ENCODE measurements around the gene AHNAK.
"Not testable (repeated sequence)": the region's sequence is repeated elsewhere in the genome, so short reads cannot be mapped to it uniquely, and the experiment has no call there.

The AHNAK gene

DNA sequence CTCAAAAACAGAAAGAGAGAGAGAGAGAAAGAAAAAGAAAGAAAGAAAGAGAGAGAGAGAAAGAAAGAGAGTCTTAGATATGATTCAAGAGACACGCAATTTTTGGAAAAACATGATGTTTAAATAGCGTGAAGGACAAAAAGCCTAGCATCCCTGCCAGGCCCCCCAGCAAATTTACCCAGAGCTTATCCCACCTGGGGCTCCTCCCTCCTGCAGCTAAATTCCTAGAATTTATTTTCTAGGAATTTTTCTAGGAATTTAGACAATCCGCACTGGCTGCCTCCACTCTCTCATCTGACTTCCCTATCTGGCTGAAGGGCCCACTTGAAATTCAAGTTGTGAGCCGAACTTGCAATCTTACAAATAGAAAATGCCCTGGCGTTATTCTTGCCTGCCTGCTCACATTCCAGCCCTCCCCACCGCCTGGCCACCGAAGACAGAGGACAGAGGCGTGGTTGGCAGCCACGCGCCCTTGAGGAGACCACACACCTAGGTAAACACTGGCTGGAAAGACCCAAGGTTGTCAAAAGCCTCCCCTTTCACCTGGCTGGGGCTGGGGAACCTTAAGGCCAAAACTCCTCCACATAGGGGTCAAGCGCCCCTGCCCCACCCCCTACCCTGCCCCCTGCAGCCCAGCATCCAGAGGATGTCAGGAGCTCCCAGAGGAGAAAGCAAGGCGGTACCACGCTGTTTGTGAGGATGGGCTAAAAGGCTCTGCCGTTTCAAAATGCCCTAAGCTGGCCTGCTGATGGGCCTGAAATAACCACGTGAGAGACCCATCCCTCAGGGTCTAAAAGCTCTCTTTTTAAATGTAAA is 42.2 kb downstream of the AHNAK start:
- in situ Hi-C loops (cut with HindIII; ENCODE audit: low pct_ligation_motif_present, low pct_unique_long_range_greater_than_20kb, low sequenced_read_pairs) = no loop called here
- no peak for DNase-seq

DNA sequence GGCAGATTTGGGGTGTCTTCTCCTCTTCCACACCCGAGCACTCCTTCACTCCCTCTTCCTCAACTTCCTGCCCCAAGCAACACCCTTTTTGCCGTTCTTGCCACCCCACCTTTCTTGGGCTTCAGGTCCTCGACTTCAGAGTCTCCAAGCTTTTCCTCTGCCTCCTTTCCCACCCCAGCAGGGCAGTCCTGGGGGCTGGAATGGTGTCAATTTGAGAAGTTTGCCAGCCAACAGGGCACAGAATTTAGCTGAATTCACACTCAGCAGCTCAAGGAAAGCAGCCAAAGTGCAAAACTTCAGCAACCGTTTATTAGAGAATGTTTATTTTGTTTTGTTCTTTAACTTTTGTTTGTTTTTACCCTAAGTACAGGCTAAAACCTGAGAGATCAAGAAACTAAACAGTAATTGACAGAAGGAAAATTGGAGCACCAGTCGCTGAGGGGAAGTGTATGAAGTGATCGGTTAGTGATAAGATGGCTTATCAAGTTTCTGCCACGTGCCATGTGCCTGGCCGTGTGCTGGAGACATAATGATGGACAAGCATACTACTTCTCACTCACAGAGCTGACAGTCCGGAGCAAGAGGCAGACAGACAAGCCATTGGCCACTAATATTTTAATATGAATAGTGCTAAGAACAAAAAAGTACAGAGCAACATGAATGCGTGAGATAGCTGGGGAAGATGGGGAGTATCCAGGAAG is 44.4 kb downstream of the AHNAK start:
- in situ Hi-C loops (cut with HindIII; ENCODE audit: low pct_ligation_motif_present, low pct_unique_long_range_greater_than_20kb, low sequenced_read_pairs) = no loop called here
- DNase-seq = no peak

DNA sequence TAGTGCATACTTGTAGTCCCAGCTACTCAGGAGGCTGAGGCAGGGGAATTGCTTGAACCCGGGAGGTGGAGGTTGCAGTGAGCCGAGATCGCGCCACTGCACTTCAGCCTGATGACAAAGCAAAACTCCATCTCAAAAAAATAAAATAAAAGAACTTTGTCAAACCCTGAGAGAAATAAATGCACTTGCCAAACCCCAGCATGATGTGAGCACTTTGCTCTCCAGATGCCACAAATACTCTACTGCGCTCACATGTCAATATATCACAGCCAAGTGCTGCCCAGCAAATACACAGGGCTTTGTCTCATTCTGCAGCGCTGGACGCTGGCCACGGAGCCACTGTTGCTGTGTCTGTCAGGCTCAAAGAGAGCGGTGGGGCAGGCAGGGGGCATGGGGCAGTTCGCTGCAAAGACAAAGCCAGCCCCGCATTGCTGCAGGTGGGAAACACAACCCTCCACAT is 45.1 kb downstream of the AHNAK start:
- no peak for DNase-seq

DNA sequence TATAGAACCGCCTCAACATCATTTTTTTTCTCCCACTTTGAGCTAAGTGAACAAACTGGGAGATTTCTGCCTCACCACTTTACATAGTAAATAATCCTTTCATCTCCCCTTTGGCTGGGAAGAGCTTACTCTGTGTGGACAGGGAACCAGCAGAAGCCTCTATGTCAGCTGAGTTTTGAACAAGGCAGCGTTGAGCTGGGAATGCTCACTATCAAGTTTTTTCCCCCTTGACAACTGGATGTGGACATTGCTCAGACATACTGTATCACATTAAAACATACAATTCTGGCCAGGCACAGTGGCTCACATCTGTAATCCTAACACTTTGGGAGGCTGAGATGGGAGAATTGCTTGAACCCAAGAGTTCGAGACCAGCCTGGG is 46.0 kb downstream of the AHNAK start:
- in situ Hi-C loops (cut with HindIII; ENCODE audit: low pct_ligation_motif_present, low pct_unique_long_range_greater_than_20kb, low sequenced_read_pairs) = no loop called here
- no peak for DNase-seq

More for the DNA sequence above, 45.1 kb downstream of the AHNAK start:
- in situ Hi-C loops (cut with HindIII; ENCODE audit: low pct_ligation_motif_present, low pct_unique_long_range_greater_than_20kb, low sequenced_read_pairs) = no loop called here

GRCh38 chr11:62499944-62500649 is 46.5 kb downstream of the AHNAK start:
- in situ Hi-C loops (cut with HindIII; ENCODE audit: low pct_ligation_motif_present, low pct_unique_long_range_greater_than_20kb, low sequenced_read_pairs) = no loop called here
- DNase-seq = no peak

GRCh38 chr11:62499311-62499943 is 47.2 kb downstream of the AHNAK start:
- in situ Hi-C loops (cut with HindIII; ENCODE audit: low pct_ligation_motif_present, low pct_unique_long_range_greater_than_20kb, low sequenced_read_pairs) = not testable (repeated sequence)

DNA sequence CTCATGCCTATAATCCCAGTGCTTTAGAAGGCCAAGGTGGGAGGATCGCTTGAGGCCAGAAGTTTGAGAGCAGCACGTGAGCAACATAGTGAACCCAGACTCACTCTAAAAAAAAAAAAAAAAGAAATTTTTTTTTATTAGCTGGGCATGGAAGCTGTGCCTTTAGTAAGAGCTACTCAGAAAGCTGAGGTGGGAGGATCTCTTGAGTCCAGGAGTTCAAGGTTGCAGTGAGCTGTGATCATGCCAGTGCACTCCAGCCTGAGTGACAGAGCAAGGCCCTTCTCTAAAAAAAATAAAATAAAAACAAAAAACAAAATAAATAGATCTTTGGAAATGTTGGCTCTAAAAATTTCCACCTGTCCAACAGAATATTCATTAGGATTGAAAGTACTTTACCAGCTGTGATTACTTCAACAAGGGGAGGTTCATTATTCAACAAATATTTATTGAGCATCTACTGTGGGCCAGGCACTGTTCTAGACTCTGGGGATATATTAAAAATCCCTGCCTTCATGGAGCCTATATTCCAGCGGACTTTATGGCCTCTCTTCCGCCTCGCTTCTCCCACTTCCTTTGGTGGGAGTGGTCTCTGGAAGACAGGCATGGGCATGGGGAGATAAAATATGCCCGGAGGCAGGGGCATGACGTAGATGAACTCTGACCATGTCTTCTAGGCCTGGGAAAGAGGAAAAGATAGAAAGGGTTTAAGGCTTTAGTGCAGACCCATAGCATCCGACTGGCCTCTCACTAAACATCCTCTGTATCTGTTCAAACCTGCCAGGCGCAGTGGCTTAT is 47.9 kb downstream of the AHNAK start:
- no peak for DNase-seq
- in situ Hi-C loops (cut with HindIII; ENCODE audit: low pct_ligation_motif_present, low pct_unique_long_range_greater_than_20kb, low sequenced_read_pairs) = no loop called here

More at GRCh38 chr11:62499311-62499943, 47.2 kb downstream of the AHNAK start:
- not testable (repeated sequence) for DNase-seq

DNA sequence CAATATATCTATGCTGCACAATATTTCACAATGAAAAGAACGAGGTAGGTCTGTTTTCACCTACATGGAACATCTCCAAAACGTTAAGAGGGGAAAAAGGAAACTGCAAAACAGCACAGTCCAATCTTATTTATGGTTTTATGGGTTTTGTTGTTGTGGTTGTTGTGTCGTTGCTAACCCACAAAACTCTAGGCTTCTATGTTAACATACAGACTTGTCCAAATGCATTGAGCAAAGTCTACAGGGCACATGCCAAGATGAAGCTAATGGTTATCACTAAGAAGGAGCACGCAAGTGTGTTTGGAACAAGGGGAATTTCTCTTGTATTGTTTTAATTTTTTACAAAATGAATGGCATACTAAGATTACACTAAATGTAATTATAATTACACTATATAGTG is 48.6 kb downstream of the AHNAK start:
- in situ Hi-C loops (cut with HindIII; ENCODE audit: low pct_ligation_motif_present, low pct_unique_long_range_greater_than_20kb, low sequenced_read_pairs) = no loop called here

DNA sequence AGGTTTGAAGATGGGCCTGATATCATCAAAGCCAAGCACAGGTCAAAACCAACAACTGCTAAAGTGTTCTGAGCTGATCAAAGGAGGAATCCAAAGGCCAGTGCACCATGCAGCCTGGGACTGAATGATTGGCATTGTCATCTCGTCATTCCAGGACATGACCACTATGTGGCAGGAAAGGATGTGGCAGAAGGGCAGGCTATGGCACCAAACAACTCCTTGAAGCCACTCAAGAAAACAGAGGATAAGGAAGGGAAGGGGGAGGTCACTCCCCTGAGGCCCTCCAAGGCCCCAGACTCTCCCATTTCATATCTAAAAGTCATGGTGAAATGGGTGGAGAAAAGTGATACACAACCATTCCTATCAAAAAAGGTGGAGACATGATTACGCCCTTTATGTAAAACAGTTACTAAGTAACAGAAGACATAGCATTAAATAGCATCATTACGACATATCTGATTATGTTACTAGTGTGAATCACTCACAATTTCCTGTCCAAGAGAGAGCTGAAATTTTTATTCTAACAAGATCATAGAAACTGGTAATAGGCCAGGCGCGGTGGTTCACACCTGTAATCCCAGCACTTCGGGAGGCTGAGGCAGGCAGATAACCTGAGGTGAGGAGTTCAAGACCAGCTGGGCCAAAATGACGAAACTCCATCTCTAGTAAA is 49.3 kb downstream of the AHNAK start:
- in situ Hi-C loops (cut with HindIII; ENCODE audit: low pct_ligation_motif_present, low pct_unique_long_range_greater_than_20kb, low sequenced_read_pairs) = no loop called here
- DNase-seq = peak; percentile 57

More for the DNA sequence above, 48.6 kb downstream of the AHNAK start:
- no peak for DNase-seq

DNA sequence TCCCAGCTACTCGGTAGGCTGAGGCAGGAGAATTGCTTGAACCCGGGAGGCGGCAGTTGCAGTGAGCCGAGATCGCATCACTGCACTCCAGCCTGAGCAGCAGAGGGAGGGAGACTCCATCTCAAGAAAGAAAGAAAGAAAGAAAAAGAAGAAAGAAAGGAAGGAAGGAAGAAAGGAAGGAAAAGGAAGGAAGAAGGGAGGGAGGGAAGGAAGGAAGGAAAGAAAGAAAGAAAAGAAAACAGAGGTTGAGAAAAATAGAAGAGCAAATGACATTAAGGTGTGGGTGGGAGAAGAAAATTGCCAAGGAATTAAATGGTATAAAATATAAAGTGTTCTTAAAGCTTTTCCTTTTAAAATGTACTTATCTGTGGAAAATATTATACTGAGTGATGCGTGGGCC is 49.9 kb downstream of the AHNAK start:
- DNase-seq = no peak
- in situ Hi-C loops (cut with HindIII; ENCODE audit: low pct_ligation_motif_present, low pct_unique_long_range_greater_than_20kb, low sequenced_read_pairs) = no loop called here

DNA sequence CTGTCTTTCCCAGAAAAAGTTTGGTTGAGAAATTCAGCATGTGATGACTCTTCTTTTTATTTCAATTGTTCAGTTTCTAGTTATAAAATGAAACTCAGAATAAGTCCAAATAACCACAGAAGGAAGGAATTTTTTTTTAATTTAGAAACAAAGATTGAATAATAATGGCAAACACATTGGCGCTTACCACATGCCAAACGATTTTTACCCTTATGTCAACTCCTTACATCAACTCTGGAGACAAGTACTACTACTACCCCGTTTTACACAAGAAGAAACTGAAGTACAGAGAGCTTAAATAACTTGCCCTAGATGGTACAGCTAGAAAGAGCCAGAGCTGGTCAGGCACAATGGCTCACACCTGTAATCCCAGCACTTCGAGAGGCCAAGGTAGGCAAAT is 52.4 kb downstream of the AHNAK start:
- in situ Hi-C loops (cut with HindIII; ENCODE audit: low pct_ligation_motif_present, low pct_unique_long_range_greater_than_20kb, low sequenced_read_pairs) = no loop called here
- DNase-seq = no peak

GRCh38 chr11:62493801-62494200 is 52.8 kb downstream of the AHNAK start:
- no peak for DNase-seq
- in situ Hi-C loops (cut with HindIII; ENCODE audit: low pct_ligation_motif_present, low pct_unique_long_range_greater_than_20kb, low sequenced_read_pairs) = no loop called here

GRCh38 chr11:62492586-62492985 is 54.0 kb downstream of the AHNAK start:
- DNase-seq = no peak
- in situ Hi-C loops (cut with HindIII; ENCODE audit: low pct_ligation_motif_present, low pct_unique_long_range_greater_than_20kb, low sequenced_read_pairs) = no loop called here

DNA sequence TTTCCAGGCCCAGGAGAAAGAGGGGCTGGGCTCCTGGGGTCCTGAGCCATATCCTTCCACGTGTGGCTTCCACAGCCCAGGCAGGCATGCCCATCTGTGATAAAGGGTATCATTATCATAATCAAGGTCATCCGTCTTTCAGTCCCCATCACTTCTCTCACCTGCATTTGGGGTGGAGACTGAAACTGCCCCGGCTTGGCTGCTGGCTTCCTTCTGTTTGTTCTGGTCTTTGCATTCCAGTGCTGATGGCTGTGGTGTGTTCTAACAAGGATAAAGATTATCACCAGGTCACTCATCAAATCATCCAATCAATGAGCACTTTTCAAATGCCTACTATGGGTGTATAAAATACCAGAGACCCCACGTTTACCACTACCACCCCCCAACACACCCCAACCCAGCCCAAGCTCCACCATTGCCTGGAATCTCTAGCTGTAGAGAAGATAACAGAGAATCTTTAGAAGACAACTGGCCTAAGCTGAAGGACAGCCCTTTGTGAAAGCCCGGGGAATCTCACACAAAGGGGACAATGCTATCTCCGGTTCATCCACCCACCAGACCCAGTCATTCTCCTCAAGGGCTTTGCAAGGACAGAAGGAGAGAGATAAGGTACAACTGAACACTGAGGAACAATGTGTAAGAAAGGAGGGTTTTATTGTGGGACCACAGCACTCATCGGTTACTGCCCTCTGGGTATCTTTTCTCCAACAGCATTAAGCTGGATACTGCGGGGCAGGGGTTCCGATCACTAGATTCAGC is 54.9 kb downstream of the AHNAK start:
- no peak for DNase-seq
- in situ Hi-C loops (cut with HindIII; ENCODE audit: low pct_ligation_motif_present, low pct_unique_long_range_greater_than_20kb, low sequenced_read_pairs) = no loop called here

- DNase-seq = no peak
- in situ Hi-C loops (cut with HindIII; ENCODE audit: low pct_ligation_motif_present, low pct_unique_long_range_greater_than_20kb, low sequenced_read_pairs) = no loop called here
Measured at GRCh38 chr11:62489204-62489603, 57.4 kb downstream of the AHNAK start.

GRCh38 chr11:62487738-62488551 is 58.7 kb downstream of the AHNAK start:
- in situ Hi-C loops (cut with HindIII; ENCODE audit: low pct_ligation_motif_present, low pct_unique_long_range_greater_than_20kb, low sequenced_read_pairs) = no loop called here
- no peak for DNase-seq
